GM20431 (cell line): ENCODE results near the gene WNT16.

ENCODE experiments used
- in situ Hi-C: fragments of 300-500 bp; cut with MseI, MboI; formaldehyde crosslinking; loops from one replicate; pipeline ENCODE4 v1.15.0; 2020; ENCODE audit warnings: low sequenced_read_pairs; ENCODE audit not compliant: unreplicated experiment

The WNT16 gene

DNA sequence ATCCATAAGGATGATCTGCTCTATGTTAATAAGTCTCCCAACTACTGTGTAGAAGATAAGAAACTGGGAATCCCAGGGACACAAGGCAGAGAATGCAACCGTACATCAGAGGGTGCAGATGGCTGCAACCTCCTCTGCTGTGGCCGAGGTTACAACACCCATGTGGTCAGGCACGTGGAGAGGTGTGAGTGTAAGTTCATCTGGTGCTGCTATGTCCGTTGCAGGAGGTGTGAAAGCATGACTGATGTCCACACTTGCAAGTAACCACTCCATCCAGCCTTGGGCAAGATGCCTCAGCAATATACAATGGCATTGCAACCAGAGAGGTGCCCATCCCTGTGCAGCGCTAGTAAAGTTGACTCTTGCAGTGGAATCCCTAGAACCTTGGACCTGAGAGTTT is 10.3 kb downstream of the WNT16 start:
- in situ Hi-C loops = no loop called here

DNA sequence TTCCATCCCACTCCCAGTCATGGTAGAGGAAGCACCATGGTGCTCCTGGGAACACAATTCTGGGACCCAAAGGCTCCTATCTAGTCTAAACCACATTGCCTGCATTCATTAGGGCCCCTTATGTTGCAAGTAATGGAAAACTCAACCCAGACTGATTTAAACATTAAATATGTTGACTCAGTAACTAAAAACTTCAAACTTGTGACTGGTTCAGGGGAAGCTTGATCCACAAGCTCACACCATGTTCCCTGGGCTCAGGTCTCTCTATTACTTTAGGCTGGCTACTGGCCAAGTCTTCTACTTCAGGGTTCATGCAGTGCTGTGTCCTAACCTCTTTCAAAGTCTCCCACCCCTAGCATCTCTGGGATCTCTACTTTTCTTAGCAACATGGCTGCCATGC is 13.1 kb downstream of the WNT16 start:
- in situ Hi-C loops = no loop called here

DNA sequence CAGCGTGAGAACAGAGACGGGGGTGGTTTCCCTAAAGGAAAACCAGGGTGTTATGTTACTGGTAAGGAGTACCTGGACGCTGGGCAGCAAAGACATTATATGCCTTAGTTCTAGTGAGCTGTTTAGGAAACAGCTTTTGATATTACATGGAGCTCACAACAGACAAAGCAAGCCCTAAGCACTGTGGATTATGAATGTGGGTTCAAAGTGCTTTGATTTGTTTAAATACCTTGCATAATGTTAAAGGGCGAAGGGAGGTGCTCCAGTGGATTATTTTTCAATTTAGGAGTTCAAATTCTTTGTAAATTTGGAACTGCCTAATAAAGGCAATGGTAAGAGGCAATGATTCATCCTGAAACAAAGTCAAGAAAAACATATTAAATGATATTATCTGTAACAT is 13.8 kb downstream of the WNT16 start:
- in situ Hi-C loops = no loop called here

GRCh38 chr7:121343302-121343701 is 14.5 kb downstream of the WNT16 start:
- in situ Hi-C loops = no loop called here

DNA sequence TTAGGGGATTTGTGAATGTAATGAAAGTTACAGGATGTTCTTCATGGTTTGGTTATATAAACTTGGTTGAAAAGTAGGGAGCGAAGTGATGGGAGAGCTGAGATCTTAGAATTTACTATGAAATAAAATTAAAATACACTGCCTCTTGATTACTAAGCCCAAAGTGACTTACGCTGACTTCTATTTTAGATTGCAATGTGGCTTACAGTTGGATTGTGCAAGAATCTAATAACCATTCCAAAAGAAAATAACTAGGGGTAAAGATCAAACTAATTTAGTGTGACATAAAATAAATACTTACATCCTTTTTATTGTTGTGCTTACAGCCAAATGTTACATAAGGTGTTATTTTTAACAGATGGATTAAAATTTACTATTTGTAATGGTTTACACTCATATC is 15.3 kb downstream of the WNT16 start:
- in situ Hi-C loops = no loop called here

DNA sequence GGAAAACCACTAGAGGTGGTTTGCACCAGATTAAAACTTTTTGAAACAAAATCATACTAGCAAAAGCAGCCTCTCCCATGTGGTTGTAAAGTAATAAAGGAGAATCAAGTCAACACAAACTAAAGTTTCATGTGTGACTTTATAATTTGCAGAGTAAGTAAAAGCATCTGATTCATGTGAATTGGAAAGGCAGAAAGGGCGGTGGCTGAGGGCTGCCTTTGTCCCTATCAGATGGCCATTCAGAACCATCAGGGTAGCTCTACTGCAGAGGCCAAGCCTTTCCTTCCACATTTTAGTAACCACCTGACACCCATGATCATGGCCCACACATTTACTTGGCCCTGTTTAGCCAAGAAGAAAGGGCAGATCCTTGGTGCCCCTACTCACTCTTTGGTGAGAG is 15.7 kb downstream of the WNT16 start:
- in situ Hi-C loops = no loop called here

- in situ Hi-C loops = no loop called here
These were observed 22.9 kb downstream of the WNT16 start for GRCh38 chr7:121351682-121352081.

GRCh38 chr7:121352323-121352722 is 23.5 kb downstream of the WNT16 start:
- in situ Hi-C loops = no loop called here

GRCh38 chr7:121355574-121355973 is 26.8 kb downstream of the WNT16 start:
- in situ Hi-C loops = no loop called here

DNA sequence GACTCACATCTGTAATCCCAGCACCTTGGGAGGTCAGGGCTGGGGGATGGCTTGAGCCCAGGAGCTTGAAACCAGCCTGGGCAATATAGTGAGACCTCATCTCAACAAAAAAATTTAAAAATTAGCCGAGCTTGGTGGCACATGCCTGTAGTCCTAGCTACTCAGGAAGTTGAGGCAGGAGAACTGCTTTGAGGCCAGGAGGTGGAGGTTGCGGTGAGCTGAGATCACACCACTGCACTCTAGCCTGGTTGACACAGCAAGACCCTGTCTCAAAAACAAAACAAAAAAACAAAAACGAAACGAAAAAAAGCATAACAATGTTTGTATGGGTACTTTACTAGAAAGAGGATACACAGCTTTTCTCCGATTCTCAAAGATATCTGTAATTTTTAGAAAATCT is 31.8 kb downstream of the WNT16 start:
- in situ Hi-C loops = loop anchor here (10.0 kb wide), 1 partner anchor 184 kb away; no protein-coding TSS in a partner anchor

GRCh38 chr7:121366852-121367431 is 38.1 kb downstream of the WNT16 start:
- in situ Hi-C loops = loop anchor here (10.0 kb wide), 1 partner anchor 178 kb away; no protein-coding TSS in a partner anchor

GRCh38 chr7:121369462-121369861 is 40.7 kb downstream of the WNT16 start:
- in situ Hi-C loops = loop anchor here (10.0 kb wide), 1 partner anchor 175 kb away; no protein-coding TSS in a partner anchor

- in situ Hi-C loops = no loop called here
These were observed 42.6 kb downstream of the WNT16 start for GRCh38 chr7:121371367-121371766.

DNA sequence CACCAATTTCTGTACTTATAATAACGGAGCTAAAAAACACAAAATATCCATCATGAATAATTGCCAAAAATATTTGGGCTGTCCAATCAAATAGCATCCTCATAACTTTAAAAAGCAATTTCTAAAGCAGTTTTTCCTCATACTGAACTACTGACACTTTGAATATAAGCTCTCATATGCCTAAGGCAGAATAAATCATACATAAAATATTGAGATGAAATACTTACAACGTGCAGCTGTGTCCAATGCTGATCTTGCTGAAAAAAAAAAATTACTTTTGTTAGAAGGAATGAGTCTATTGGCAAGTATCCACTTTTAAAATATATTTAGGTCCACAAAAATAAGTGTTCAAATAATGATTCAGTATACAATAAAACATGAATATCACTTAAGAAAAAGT is 43.1 kb downstream of the WNT16 start:
- in situ Hi-C loops = no loop called here

GRCh38 chr7:121372376-121373010 is 43.7 kb downstream of the WNT16 start:
- in situ Hi-C loops = no loop called here

DNA sequence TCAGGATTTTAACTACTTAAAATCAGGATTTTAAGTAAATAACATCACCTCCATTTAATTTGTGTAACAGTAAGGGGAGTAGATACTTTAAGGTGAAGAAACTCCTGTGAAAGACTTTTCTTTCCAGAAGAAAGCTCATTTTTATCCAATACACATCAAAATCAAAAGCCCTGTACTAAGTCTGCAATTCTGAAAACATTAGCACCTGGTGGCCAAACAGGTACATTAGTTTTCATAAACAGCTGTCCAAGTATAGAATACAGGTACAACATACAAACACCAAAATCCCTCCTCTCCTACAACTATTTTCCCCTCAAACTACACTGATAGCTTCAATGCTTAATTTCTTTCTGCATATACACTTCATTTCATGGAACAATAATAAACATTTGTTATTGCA is 44.4 kb downstream of the WNT16 start:
- in situ Hi-C loops = no loop called here

- in situ Hi-C loops = no loop called here
These were observed 48.2 kb downstream of the WNT16 start for GRCh38 chr7:121376979-121377378.

DNA sequence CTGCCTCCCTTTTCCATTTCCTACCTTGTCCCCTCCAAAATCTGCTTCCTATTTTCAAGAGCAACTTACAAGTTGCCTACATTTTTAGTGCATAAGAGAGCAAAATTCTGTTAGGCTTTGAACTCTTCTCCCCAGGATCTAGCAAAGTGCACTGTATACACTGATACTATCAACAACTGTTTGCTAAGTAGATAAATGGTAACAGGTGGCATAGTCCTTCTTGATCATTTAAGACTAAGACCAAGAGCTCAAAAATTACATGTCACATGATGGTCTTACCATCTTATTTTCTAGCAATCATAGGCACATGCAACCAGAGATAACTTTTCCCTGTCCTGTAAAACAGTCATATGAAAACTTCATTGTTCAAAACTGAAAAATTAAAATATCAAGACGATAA is 51.1 kb downstream of the WNT16 start:
- in situ Hi-C loops = no loop called here

- in situ Hi-C loops = no loop called here
These were observed 53.7 kb downstream of the WNT16 start for GRCh38 chr7:121382473-121382872.

DNA sequence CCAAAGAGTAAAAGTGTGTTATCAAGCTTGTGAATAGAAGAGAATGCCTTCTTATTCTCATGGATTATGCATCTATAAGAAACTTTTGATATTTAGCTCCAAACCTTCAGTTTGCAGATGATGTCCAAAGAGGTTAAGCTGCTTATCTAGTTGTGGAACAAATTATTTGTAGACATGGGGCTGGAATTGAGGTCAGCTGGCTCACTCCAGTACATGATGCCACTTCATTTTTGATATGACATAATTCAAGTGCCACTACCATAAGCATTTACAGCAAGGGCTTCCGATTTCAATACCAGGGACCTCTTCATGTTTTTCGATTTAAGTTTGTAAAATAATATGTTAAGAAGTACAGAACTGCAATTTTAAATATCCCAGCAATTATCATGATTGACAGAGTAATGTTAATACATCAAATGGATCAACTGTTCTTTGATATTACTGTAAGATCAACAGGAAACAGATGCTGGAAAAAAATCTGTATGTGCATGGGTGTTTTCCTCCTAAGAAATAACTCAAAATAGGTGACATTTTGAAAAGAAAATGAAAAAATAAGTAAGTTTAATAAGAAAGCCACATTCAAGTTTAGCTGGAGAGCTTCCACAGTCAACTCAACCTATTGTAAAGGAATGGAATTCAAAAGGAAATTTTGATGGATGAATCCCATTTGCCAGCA is 54.6 kb downstream of the WNT16 start:
- in situ Hi-C loops = no loop called here

GRCh38 chr7:121384265-121384664 is 55.5 kb downstream of the WNT16 start:
- in situ Hi-C loops = no loop called here
